OCI-LY3 (cell line): ENCODE data around the gene NOL4L.

Source experiments
- CTCF ChIP-seq: fragments of 200-600, 300-600 bp; sonication (generic); IDR thresholded peaks from 2 replicates; pipeline ENCODE4 v1.5.1; 2014; ENCODE audit warnings: antibody characterized with exemption, low read length, low read depth
- EZH2phosphoT487 ChIP-seq: fragments of 200-600 bp; shearing (Covaris generic); IDR thresholded peaks from 2 replicates; pipeline ENCODE4 v1.6.1; 2018; ENCODE audit warnings: antibody characterized with exemption, mixed run types, low read depth

- TF ChIP-seq CTCF (no peak), EZH2phosphoT487 (no peak)
Observed at GRCh38 chr20:32476684-32477593, 108.2 kb downstream of the NOL4L start.
